ENCODE measurements around the gene ATP2A1.

ATP2A1 gene

DNA sequence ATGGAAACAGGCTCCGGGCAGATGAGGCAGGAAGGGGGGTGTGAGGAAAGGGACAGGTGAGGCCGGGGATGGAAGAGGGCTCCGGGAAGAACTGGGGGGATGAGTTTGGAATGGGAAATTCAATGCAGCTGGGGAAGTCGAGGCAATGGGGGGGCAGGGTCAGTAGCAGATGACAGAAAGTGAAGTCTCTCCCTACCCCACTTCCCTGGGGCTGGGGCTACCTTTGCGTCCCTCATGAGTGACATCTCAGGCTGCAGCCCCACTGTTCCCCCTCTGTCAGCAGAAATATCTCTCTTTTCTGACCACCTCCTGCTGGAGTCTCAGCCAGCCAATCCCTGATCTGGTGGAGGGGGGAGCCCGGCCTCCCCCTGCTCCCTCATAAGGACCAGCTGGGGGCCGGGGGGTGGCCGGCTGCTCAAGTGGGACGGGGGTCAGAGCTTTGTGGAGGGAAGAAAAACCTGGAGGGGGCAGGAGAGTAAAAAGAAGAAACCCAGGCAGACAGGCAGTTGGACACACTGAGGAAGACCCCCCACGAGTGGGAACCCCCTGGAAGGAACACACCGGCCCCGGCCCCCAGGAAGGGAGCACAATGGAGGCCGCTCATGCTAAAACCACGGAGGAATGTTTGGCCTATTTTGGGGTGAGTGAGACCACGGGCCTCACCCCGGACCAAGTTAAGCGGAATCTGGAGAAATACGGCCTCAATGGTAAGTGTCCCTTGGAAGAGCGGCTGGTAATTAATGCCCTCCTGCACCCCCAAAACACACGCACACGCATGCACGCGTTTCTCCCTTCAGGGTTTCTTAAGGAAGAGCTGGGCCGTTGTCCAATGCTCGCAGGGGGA, at the start of gene ATP2A1:
Gene ATP2A1 (plus strand): TSS at position 406 of the 844 bp plus-strand sequence. CDS start 184 bp downstream, at position 590.
- TF ChIP-seq, protein P1, sequence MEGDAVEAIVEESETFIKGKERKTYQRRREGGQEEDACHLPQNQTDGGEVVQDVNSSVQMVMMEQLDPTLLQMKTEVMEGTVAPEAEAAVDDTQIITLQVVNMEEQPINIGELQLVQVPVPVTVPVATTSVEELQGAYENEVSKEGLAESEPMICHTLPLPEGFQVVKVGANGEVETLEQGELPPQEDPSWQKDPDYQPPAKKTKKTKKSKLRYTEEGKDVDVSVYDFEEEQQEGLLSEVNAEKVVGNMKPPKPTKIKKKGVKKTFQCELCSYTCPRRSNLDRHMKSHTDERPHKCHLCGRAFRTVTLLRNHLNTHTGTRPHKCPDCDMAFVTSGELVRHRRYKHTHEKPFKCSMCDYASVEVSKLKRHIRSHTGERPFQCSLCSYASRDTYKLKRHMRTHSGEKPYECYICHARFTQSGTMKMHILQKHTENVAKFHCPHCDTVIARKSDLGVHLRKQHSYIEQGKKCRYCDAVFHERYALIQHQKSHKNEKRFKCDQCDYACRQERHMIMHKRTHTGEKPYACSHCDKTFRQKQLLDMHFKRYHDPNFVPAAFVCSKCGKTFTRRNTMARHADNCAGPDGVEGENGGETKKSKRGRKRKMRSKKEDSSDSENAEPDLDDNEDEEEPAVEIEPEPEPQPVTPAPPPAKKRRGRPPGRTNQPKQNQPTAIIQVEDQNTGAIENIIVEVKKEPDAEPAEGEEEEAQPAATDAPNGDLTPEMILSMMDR (IDR thresholded peaks at IDR 0.05; ENCODE audit: low read depth, low read length) = no peak
- peak within 1 kb of the TSS; percentile 79 for H3K4me3 ChIP-seq (ENCODE audit: low read depth, low read length)

DNA sequence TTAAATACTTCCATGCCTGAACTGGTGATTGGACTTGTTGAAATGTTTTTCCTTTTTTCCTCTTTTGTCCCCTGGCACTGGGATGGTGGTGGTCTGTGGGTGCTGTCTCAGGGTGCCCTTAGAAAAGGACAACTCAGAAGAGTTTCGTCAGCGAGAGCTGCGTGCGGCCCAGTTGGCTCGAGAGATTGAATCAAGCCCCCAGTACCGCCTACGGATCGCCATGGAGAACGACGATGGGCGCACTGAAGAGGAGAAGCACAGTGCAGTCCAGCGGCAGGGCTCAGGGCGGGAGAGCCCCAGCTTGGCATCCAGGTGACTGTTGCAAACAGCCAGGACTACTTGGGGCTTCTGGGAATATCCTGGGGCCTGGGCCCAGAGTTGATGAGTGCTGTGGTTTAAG, 48.5 kb upstream of the ATP2A1 start:
- TF ChIP-seq, protein P1 (IDR thresholded peaks at IDR 0.05; ENCODE audit: low read depth, low read length) = no peak
- no peak overlapping the region for H3K4me3 ChIP-seq (ENCODE audit: low read depth, low read length)

DNA sequence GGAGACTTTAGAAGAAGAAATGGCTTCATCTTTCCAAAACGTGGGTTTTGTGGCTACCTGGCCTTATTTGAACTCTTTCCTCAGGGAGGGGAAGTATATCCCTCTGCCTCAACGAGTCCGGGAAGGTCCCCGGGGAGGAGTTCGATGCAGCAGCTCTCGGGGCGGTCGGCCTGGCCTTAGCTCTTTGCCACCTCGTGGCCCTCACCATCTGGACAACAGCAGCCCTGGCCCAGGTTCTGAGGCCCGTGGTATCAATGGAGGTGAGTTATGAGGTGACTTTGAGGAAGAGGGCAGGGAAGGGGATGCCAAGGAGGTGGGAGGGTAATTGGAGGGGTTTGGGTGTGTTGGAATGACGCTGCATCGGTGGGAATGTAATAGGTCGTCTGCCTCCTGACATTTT, 47.8 kb upstream of the ATP2A1 start:
- TF ChIP-seq, protein P1 (IDR thresholded peaks at IDR 0.05; ENCODE audit: low read depth, low read length) = no peak
- H3K4me3 ChIP-seq (ENCODE audit: low read depth, low read length) = no peak overlapping the region

DNA sequence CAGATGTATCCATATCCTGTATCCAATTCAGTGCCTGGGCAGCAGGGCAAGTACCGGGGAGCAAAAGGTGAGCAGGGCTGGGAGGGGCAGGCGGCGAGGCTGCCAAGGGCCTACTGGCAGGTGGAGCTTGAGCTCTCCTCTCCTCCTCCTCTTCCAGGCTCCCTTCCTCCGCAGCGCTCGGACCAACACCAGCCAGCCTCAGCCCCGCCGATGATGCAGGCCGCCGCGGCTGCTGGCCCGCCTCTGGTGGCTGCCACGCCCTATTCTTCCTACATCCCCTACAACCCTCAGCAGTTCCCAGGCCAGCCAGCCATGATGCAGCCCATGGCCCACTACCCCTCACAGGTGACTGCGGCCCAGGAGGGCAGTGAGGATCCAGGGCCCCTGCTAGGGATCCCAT, 43.9 kb upstream of the ATP2A1 start:
- TF ChIP-seq, protein P1 (IDR thresholded peaks at IDR 0.05; ENCODE audit: low read depth, low read length) = no peak
- no peak overlapping the region for H3K4me3 ChIP-seq (ENCODE audit: low read depth, low read length)

DNA sequence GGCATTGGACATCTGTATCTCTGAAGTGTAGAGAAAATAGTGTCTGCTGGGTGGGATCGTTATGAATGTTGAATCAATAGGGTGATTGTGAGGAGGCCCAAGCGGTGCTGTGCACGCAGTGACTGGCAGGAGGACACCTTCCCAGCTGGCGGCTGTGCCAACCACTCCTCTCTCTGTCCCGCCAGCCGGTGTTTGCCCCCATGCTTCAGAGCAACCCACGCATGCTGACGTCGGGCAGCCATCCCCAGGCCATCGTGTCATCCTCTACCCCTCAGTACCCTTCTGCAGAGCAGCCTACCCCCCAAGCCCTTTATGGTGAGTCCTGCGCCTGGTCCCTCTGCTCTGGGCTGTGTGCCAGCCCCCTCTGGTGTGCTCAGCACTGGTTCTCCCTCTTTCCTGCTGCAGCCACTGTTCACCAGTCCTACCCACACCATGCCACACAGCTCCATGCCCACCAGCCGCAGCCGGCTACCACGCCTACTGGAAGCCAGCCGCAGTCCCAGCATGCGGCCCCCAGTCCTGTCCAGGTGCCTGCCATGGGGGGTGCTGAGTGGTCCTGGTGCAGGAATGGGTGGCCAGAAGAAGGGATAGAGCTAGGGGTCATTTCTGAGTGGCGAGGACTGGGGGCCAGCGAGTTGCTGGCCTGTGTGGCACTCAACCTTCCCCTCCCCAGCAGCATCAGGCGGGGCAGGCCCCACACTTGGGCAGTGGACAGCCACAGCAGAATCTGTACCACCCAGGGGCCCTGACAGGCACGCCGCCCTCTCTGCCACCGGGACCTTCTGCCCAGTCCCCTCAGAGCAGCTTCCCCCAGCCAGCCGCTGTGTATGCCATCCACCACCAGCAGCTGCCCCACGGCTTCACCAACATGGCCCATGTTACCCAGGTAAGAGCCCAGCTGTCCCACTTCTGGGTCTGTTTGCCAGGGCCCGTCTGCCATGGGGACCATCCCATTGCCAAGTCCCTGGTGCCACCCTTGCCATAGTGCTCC, 43.1 kb upstream of the ATP2A1 start:
- TF ChIP-seq, protein P1 (IDR thresholded peaks at IDR 0.05; ENCODE audit: low read depth, low read length) = no peak
- H3K4me3 ChIP-seq (ENCODE audit: low read depth, low read length) = no peak overlapping the region

DNA sequence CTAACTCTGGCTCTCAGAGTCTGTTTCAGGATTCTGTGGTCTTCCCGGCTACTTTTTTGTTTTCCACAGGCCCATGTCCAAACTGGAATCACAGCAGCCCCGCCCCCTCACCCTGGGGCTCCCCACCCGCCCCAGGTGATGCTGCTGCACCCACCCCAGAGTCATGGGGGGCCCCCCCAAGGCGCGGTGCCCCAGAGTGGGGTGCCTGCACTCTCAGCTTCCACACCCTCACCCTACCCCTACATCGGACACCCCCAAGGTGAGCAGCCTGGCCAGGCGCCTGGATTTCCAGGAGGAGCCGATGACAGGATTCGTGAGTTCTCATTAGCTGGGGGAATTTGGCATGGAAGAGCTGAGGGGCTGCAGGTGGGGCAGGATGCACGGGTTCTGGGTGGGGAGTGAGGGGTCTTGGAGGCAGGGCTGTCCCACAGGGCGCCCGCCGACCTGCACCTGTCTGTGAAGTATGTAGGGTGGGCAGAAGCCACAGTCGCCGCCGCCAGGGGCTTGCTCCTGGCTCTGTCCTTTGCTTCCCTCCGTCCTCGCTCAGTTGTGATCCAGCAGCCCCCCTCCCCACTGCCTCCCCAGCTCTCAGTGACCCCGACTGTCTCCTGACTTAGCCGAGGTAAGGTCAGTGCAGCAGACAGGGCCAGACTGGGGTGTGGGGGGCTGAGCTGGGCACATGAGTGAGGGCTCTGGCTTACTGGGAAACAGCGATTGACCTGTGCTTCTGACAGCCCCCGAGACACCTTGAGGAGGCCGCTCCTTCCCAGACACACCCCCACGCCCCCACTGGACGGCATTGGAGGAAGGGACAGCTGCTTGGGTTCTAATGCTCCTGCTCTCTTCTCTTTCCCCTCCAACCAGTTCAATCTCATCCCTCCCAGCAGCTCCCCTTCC, 42.2 kb upstream of the ATP2A1 start:
- no peak overlapping the region for H3K4me3 ChIP-seq (ENCODE audit: low read depth, low read length)
- TF ChIP-seq, protein P1 (IDR thresholded peaks at IDR 0.05; ENCODE audit: low read depth, low read length) = no peak
